Heart right ventricle (tissue), 16 donors: Measurements from ENCODE around the gene RNASE4. TPM values are rescaled to one million over a fixed set of nuclear protein-coding genes. Genes with fewer than 3 reads are reported as not detected.

Source experiments
- ATAC-seq, 8 donors: fragments of 200-7000 bp; cut with Tn5 transposase; one replicate each; pipeline ENCODE4 v1.9.1; 2020; ENCODE audit warnings: mild to moderate bottlenecking in 8 of 8, moderate library complexity in 8 of 8, moderate number of reproducible peaks in 1 of 8
- DNase-seq, 2 donors: peaks; one replicate each; pipeline ENCODE4 v3.0.0-alpha.2; 2020
- H3K27ac ChIP-seq, 10 donors: fragments of 200-600 bp; sonication (generic) in 2 of 10; one replicate each; pipeline versions ENCODE4 v1.5.0 to v1.8.0; 2020 to 2022; ENCODE audit warnings: mild to moderate bottlenecking in 3 of 10
- H3K27me3 ChIP-seq, 7 donors: fragments of 200-600 bp; one replicate each; pipeline ENCODE4 v1.8.0; 2021 to 2022; ENCODE audit warnings: mild to moderate bottlenecking in 2 of 7
- H3K36me3 ChIP-seq, 9 donors: fragments of 200-600 bp; sonication (generic) in 1 of 9; one replicate each; pipeline versions ENCODE4 v1.5.0 to v1.8.0; 2020 to 2022; ENCODE audit warnings: mild to moderate bottlenecking in 2 of 9
- H3K4me1 ChIP-seq, 9 donors: fragments of 200-600 bp; sonication (generic) in 1 of 9; one replicate each; pipeline versions ENCODE4 v1.5.0 to v1.8.0; 2020 to 2022; ENCODE audit warnings: mild to moderate bottlenecking in 4 of 9
- H3K4me3 ChIP-seq, 10 donors: fragments of 200-600 bp; sonication (generic) in 2 of 10; one replicate each; pipeline versions ENCODE4 v1.5.0 to v1.8.0; 2020 to 2022; ENCODE audit warnings: mild to moderate bottlenecking in 7 of 10, moderate library complexity in 2 of 10
- H3K9me3 ChIP-seq, 11 donors: fragments of 200-600 bp in 10 of 11; sonication (generic) in 2 of 11; one replicate each; pipeline versions ENCODE4 v1.5.0 to v1.8.0; 2013 to 2022; ENCODE audit warnings: mild to moderate bottlenecking in 2 of 11, control low read depth in 1 of 11, moderate library complexity in 1 of 11
- CTCF ChIP-seq, 9 donors: fragments of 200-600 bp; sonication (generic) in 2 of 9; IDR thresholded peaks; one replicate each; pipeline versions ENCODE4 v1.5.0 to v1.8.0; 2021 to 2022; ENCODE audit warnings: antibody characterized with exemption in 9 of 9, mild to moderate bottlenecking in 5 of 9, moderate library complexity in 1 of 9
- WGBS, 2 donors: extraction: QIAGEN DNeasy Blood & Tissue Kit; methylation state at CpG; one replicate each; pipeline ENCODE4 v1.1.7; 2013; ENCODE audit warnings: inconsistent platforms in 1 of 2; 5-methylcytosine and 5-hydroxymethylcytosine counted together
- intact Hi-C, 10 donors: fragments of 100-400 bp; cut with DNase I; formaldehyde crosslinking; loops; one replicate each; pipeline versions ENCODE4 v1.11.1 to v1.14.2; 2022
- polyA plus RNA-seq, 2 donors: library from polyadenylated mRNA; stranded (reverse); fragments of 200-250 nt; gene quantifications; one replicate each; pipeline ENCODE4 v1.2.3, GENCODE V29; 2013
- total RNA-seq, 10 donors: library from RNA; stranded (reverse); fragmentation: NEBNext Ultra II Directional in 3 of 10; extraction: Animal tissue kit (Norgen Biotek cat#: 25700) in 3 of 10; gene quantifications; one replicate each; pipeline versions ENCODE4 v1.2.1 to v1.2.4, GENCODE V29; 2021 to 2023
- donor health status: Arrhythmogenic right ventricular cardiomyopathy.
- donor health status: ischemic (EF 13 %, LVEDD 7.1; RV severe dilation, severe dysfunction).
- donor health status: healthy with polysubstance abuse.
- donor health status: DM: no; HTN: yes; CAD: no.
- donor health status: DM: no; HTN: no; CAD: no.
- donor health status: ischemic (EF 25% LVEDD 6.9; RV normal size, moderate dysfunction).
- donor health status: ischemic (EF 25% LVEDD 5.7; RV mildly dilated, moderate dysfunction).
- donor health status: healthy.
- donor health status: DM: yes; HTN: yes; CAD: no.
- donor health status: Ischemic cardiomyopathy.
- donor health status: ischemic (EF 35%, LVEDD 5.7; RV mildly dilated, moderate dysfunction).
- donor health status: nonischemic (EF 11% LVEDD 7.7; RV severe dilation, severe dysfunction).
- donor health status: DM: yes; HTN: yes; CAD: no.
- donor health status: PGD.
- donor health status: ischemic (EF 29% LVEDD 5.4; RV normal size, mild dysfunction).
- donor health status: nonischemic (EF 23%, LVEDD 6.1; RV moderate dilation, normal function).

The RNASE4 gene
- total and polyA plus RNA-seq, 12 donors = 2.3 to 16.2 (median 4.5) TPM

DNA sequence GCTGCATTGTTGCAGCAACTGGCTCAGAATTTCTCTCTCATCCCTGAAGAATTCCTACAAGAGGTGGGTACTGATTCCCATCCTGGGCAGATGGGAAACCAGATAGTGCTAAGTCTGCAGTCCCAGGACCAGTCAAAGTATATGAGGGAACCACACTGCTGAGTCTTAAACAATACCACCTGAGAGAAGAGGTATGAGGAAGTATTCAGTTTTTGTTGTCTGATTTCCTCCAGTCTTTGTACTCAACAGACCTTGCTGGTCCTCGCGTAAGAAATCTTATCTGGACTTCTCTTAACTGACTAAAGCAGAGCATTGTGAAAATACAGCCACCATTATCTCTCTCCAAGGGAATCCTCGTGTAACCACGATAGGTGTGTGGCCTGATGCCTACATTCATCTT lies 57.8 kb downstream of the RNASE4 start:
- no peaks in the 10 kb centered on the region for H3K36me3 ChIP-seq
- 74 to 82% methylated on average over 4 of the region's 4 CpGs for WGBS, 2 donors
- no peak for TF ChIP-seq CTCF (IDR thresholded peaks at IDR 0.05)
- ATAC-seq (no peak), DNase-seq (no peak)
- H3K27ac ChIP-seq = no peak overlapping the region
- no peaks in the 10 kb centered on the region for H3K27me3 ChIP-seq
- intact Hi-C loops = no loop called here
- no peaks in the 10 kb centered on the region for H3K9me3 ChIP-seq
- H3K4me1 ChIP-seq = peaks cover 0 to 6% (median 0%) of the 10 kb centered on the region in 9 donors
- no peak overlapping the region for H3K4me3 ChIP-seq

DNA sequence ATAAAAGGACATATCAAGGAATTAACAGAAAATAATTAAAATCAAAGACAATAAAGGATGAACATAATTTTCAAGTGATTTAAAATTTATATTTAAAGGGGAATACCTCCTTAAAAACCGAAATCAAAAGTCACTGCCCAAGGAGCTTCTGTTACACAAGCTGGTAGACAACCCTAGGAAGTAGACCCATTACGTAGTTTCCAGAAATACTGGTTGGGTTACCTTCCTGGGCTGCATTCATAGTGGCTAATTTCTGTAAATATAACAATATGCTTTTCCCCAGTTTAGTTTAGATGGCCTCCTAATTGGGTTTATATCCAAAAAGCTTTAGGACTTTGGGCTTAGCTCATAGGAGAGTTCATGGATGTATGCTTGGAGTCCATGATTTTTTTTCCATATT lies 59.2 kb downstream of the RNASE4 start:
- intact Hi-C loops = no loop called here
- no peaks in the 10 kb centered on the region for H3K9me3 ChIP-seq
- ATAC-seq (no peak), DNase-seq (no peak)
- WGBS, 2 donors = 90 to 93% methylated on average over 2 of the region's 2 CpGs
- no peak for TF ChIP-seq CTCF (IDR thresholded peaks at IDR 0.05)
- H3K4me3 ChIP-seq = no peak overlapping the region
- no peaks in the 10 kb centered on the region for H3K36me3 ChIP-seq
- H3K4me1 ChIP-seq = peaks cover 0 to 6% (median 0%) of the 10 kb centered on the region in 9 donors
- H3K27ac ChIP-seq = no peak overlapping the region
- no peaks in the 10 kb centered on the region for H3K27me3 ChIP-seq

GRCh38 chr14:20745571-20746358 lies 61.4 kb downstream of the RNASE4 start, which contains the start of gene EDDM3A:
EDDM3A (plus strand) TSS chr14:20745887; CDS start chr14:20747581, 1,694 bp downstream.
- H3K4me3 ChIP-seq = no peak within 1 kb of the TSS
- ATAC-seq (no peak), DNase-seq (no peak)
- no peaks in the 10 kb centered on the region for H3K9me3 ChIP-seq
- TF ChIP-seq CTCF (IDR thresholded peaks at IDR 0.05) = no peak
- intact Hi-C loops = no loop called here
- peaks cover 0 to 6% (median 0%) of the 10 kb centered on the region in 9 donors for H3K4me1 ChIP-seq
- H3K36me3 ChIP-seq = no peaks in the 10 kb centered on the region
- 72 to 79% methylated on average over 6 of the region's 6 CpGs for whole genome bisulfite sequencing, 2 donors
- no peaks in the 10 kb centered on the region for H3K27me3 ChIP-seq
- H3K27ac ChIP-seq = no peak within 1 kb of the TSS

DNA sequence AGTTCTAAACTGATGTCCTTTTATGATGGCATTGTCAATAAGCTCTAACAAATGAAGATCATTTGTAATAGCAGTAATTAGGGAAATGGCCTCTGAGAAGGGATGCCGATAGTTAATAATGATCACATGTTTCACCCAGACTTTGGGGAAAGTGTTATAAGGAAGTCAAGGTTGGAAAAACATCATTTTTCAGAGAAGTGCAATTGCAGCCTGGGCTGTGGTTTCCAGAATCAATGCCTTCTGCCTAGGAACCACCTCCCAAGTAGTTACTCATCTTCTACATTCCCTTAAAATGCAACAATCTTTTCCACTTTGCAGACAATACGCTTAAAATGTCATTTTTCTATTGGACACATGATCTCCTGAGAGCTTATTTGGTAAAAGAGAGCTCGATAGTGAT lies 62.2 kb downstream of the RNASE4 start:
- Histone ChIP-seq H3K27me3 (no peaks in the 10 kb centered on the region), H3K4me3 (no peak overlapping the region), H3K4me1 (peaks cover 0 to 6% (median 0%) of the 10 kb centered on the region in 9 donors), H3K9me3 (peaks cover 0 to 6% (median 0%) of the 10 kb centered on the region in 11 donors), H3K36me3 (no peaks in the 10 kb centered on the region), H3K27ac (no peak overlapping the region)
- TF ChIP-seq CTCF (IDR thresholded peaks at IDR 0.05) = no peak
- intact Hi-C loops = no loop called here
- no peak for ATAC-seq
- WGBS, 2 donors = 88 to 89% methylated on average over 3 of the region's 3 CpGs
- DNase-seq = no peak
